Right ventricle myocardium superior (tissue), 1 donor: ENCODE measurements around the gene DAGLA. TPM values are rescaled to one million over a fixed set of nuclear protein-coding genes. Genes with fewer than 3 reads are reported as not detected.
"Not testable (repeated sequence)": the region's sequence is repeated elsewhere in the genome, so short reads cannot be mapped to it uniquely, and the experiment has no call there.

ENCODE experiments used
- ATAC-seq: fragments of 200-7000 bp; cut with Tn5 transposase; one replicate; pipeline ENCODE4 v1.9.1; 2020; ENCODE audit warnings: mild to moderate bottlenecking; ENCODE audit not compliant: poor library complexity
- DNase-seq: peaks from one replicate; pipeline ENCODE4 v3.0.0-alpha.2; 2020
- intact Hi-C: fragments of 100-400 bp; cut with DNase I; formaldehyde crosslinking; loops from one replicate; pipeline ENCODE4 v1.11.2; 2022
- long read RNA-seq: library from polyadenylated mRNA; unstranded; transcript quantifications from one replicate; pipeline ENCODE4 v2.0.0, GENCODE V29; 2021
- total RNA-seq: library from RNA; stranded (reverse); fragmentation: NEBNext Ultra II Directional; extraction: Animal tissue kit (Norgen Biotek cat#: 25700); gene quantifications from one replicate; pipeline ENCODE4 v1.2.1, GENCODE V29; 2021
- donor health status: DM: no; HTN: yes; CAD: no; lungs with severe emphysema.

Gene DAGLA
- 4.2 TPM for total RNA-seq
- long read RNA-seq, full-length matches to known transcripts = 3 of 14 reads
- long read RNA-seq, partial matches to known transcripts = 11 of 14 reads
- long read RNA-seq, other reads (novel, unspliced or antisense) = 0 of 14 reads

- ATAC-seq = peak; percentile 92
- intact Hi-C loops = loop anchor here (1.0 kb wide), 1 partner anchor 53 kb away; no protein-coding TSS in a partner anchor
- peak; percentile 84 for DNase-seq
These were observed at the start of gene DAGLA for GRCh38 chr11:61679893-61680621. Gene DAGLA (plus strand): TSS chr11:61680391. CDS start chr11:61720156, 39,765 bp downstream.

GRCh38 chr11:61632096-61632495 is 48.1 kb upstream of the DAGLA start:
- intact Hi-C loops = no loop called here
- no peak for DNase-seq
- no peak for ATAC-seq

- ATAC-seq = no peak
- no peak for DNase-seq
- intact Hi-C loops = loop anchor here (5.0 kb wide), 1 partner anchor 158 kb away; no protein-coding TSS in a partner anchor
These were observed 44.9 kb upstream of the DAGLA start for GRCh38 chr11:61635304-61635703.

GRCh38 chr11:61635787-61636186 is 44.4 kb upstream of the DAGLA start:
- no peak for DNase-seq
- intact Hi-C loops = loop anchor here (5.0 kb wide), 1 partner anchor 158 kb away; no protein-coding TSS in a partner anchor
- no peak for ATAC-seq

GRCh38 chr11:61636676-61637075 is 43.5 kb upstream of the DAGLA start:
- no peak for ATAC-seq
- DNase-seq = no peak
- intact Hi-C loops = loop anchor here (5.0 kb wide), 1 partner anchor 159 kb away; no protein-coding TSS in a partner anchor

GRCh38 chr11:61637277-61637676 is 42.9 kb upstream of the DAGLA start:
- no peak for ATAC-seq
- no peak for DNase-seq
- intact Hi-C loops = loop anchor here (5.0 kb wide), 1 partner anchor 160 kb away; no protein-coding TSS in a partner anchor

- ATAC-seq = no peak
- intact Hi-C loops = loop anchor here (5.0 kb wide), 1 partner anchor 163 kb away; no protein-coding TSS in a partner anchor
- DNase-seq = no peak
These were observed 40.3 kb upstream of the DAGLA start for GRCh38 chr11:61639816-61640443.

- no peak for ATAC-seq
- intact Hi-C loops = no loop called here
These were observed 38.0 kb upstream of the DAGLA start for GRCh38 chr11:61642162-61642561.

GRCh38 chr11:61645179-61645868 is 34.9 kb upstream of the DAGLA start:
- intact Hi-C loops = no loop called here
- peak; percentile 51 for DNase-seq
- ATAC-seq = peak; percentile 91

More at GRCh38 chr11:61642162-61642561, 38.0 kb upstream of the DAGLA start:
- no peak for DNase-seq

- no peak for ATAC-seq
- intact Hi-C loops = no loop called here
- no peak for DNase-seq
These were observed 32.7 kb upstream of the DAGLA start for GRCh38 chr11:61647529-61647928.

GRCh38 chr11:61650781-61651571 is 29.2 kb upstream of the DAGLA start:
- intact Hi-C loops = no loop called here
- no peak for DNase-seq
- ATAC-seq = no peak

- ATAC-seq (no peak), DNase-seq (no peak)
- intact Hi-C loops = no loop called here
These were observed 28.1 kb upstream of the DAGLA start for GRCh38 chr11:61652135-61652534.

GRCh38 chr11:61654397-61654829 is 25.8 kb upstream of the DAGLA start:
- intact Hi-C loops = no loop called here
- ATAC-seq = peak; percentile 92
- peak; percentile 78 for DNase-seq

GRCh38 chr11:61655266-61656159 is 24.7 kb upstream of the DAGLA start:
- DNase-seq, intact Hi-C loops, ATAC-seq: not testable (repeated sequence)

GRCh38 chr11:61656347-61657077 is 23.7 kb upstream of the DAGLA start:
- ATAC-seq = no peak
- DNase-seq = no peak
- intact Hi-C loops = no loop called here

- intact Hi-C loops = no loop called here
- DNase-seq (no peak), ATAC-seq (no peak)
These were observed 22.5 kb upstream of the DAGLA start for GRCh38 chr11:61657566-61658290.
